GM19468 (cell line): ENCODE measurements around the gene MET.

Source experiments
- ATAC-seq: cut with Tn5 transposase; IDR thresholded peaks from one replicate; pipeline ENCODE4 v1.9.1; 2021; ENCODE audit warnings: mild to moderate bottlenecking, moderate library complexity, moderate number of reproducible peaks; ENCODE audit not compliant: unreplicated experiment; ENCODE audit errors: extremely low read depth

MET gene

GRCh38 chr7:116661865-116662264 lies 10.1 kb upstream of the MET start:
- ATAC-seq = no peak

- no peak for ATAC-seq
Observed at GRCh38 chr7:116663744-116664143, 8.3 kb upstream of the MET start.

- ATAC-seq = no peak
Observed at GRCh38 chr7:116665332-116665996, 6.5 kb upstream of the MET start.

GRCh38 chr7:116669769-116670168 lies 2.2 kb upstream of the MET start:
- no peak for ATAC-seq

- ATAC-seq = no peak
Observed at GRCh38 chr7:116670409-116671015, 1.5 kb upstream of the MET start.

GRCh38 chr7:116671111-116671510 lies 885 bp upstream of the MET start:
- no peak for ATAC-seq

- no peak for ATAC-seq
Observed at GRCh38 chr7:116672596-116673456, 830 bp downstream of the MET start.

GRCh38 chr7:116673457-116673865 lies 1.5 kb downstream of the MET start:
- ATAC-seq = no peak

- no peak for ATAC-seq
Observed at GRCh38 chr7:116674508-116675173, 2.6 kb downstream of the MET start.

GRCh38 chr7:116675812-116676355 lies 3.9 kb downstream of the MET start:
- ATAC-seq = no peak

- no peak for ATAC-seq
Observed at GRCh38 chr7:116678780-116679179, 6.8 kb downstream of the MET start.

GRCh38 chr7:116679500-116679899 lies 7.5 kb downstream of the MET start:
- ATAC-seq = no peak

- ATAC-seq = peak; percentile 100
Observed at GRCh38 chr7:116683786-116684185, 11.8 kb downstream of the MET start.

GRCh38 chr7:116686033-116686432 lies 14.0 kb downstream of the MET start:
- no peak for ATAC-seq

GRCh38 chr7:116686812-116687419 lies 14.9 kb downstream of the MET start:
- ATAC-seq = no peak

GRCh38 chr7:116687801-116688201 lies 15.8 kb downstream of the MET start:
- ATAC-seq = no peak

GRCh38 chr7:116689790-116690259 lies 17.8 kb downstream of the MET start:
- ATAC-seq = no peak

GRCh38 chr7:116691664-116692063 lies 19.7 kb downstream of the MET start:
- no peak for ATAC-seq

GRCh38 chr7:116692401-116693308 lies 20.7 kb downstream of the MET start:
- no peak for ATAC-seq
